Mammary epithelial cell (primary cell): ENCODE data around the gene BRMS1.

Experiments
- CTCF ChIP-seq, 2 donors: IDR thresholded peaks in 1 of 2; conservative IDR thresholded peaks in 1 of 2; 2 replicates each; pipeline ENCODE4 v1.5.1; 2011 to 2012; ENCODE audit warnings: inconsistent platforms in 2 of 2, low read length in 2 of 2, mild to moderate bottlenecking in 2 of 2, control low read depth in 1 of 2, low read depth in 1 of 2; ENCODE audit not compliant: insufficient read depth in 1 of 2; ENCODE audit errors: extremely low read depth in 1 of 2
- EZH2 ChIP-seq: IDR thresholded peaks from 2 replicates; pipeline ENCODE4 v1.6.1; 2012; ENCODE audit warnings: low read length, inconsistent platforms, borderline replicate concordance

DNA sequence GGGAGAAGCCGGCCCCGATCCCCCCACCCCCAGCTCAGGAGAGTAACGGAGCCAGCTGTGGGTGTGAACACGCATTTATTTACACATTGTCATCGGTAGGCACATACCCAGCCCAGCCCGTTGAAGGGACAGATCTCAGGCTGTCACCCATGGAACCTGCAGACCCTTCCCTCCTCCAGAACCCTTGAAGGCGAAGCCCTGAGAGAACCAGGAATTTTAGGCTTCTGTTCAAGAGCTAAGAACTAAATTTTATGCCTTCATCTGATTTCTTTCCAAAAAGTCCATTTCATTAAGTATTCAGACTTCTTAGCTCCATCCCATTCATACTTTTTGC lies 379 bp upstream of the BRMS1 start:
- TF ChIP-seq CTCF (conservative IDR thresholded peaks at IDR 0.05 in 1 of 2, IDR thresholded peaks at IDR 0.05 in 1 of 2; ENCODE audit: extremely low read depth in 1 of 2, insufficient read depth in 1 of 2, low read depth in 1 of 2, low read length in 2 of 2), result no peak
- TF ChIP-seq EZH2, result no peak
